Vagina (tissue), 2 donors: ENCODE measurements around the gene NIPAL4. TPM values are rescaled to one million over a fixed set of nuclear protein-coding genes. Genes with fewer than 3 reads are reported as not detected.

Experiments used
- DNase-seq, 2 donors: peaks; one replicate each; pipeline ENCODE4 v3.0.0-alpha.2; 2017; ENCODE audit errors: extremely low spot score in 2 of 2
- H3K27ac ChIP-seq: fragments of 200-600 bp; sonication (generic); one replicate; pipeline ENCODE4 v1.5.1; 2019
- H3K27me3 ChIP-seq: fragments of 200-600 bp; sonication (generic); one replicate; pipeline ENCODE4 v1.5.1; 2019
- H3K36me3 ChIP-seq, 2 donors: fragments of 200-600 bp; sonication (generic); one replicate each; pipeline ENCODE4 v1.5.1; 2017 to 2019
- H3K4me1 ChIP-seq: fragments of 200-600 bp; sonication (generic); one replicate; pipeline ENCODE4 v1.5.1; 2019
- H3K4me3 ChIP-seq, 2 donors: fragments of 200-600 bp; sonication (generic); 1 replicate in 1 of 2; 2 replicates in 1 of 2; pipeline ENCODE4 v1.5.1; 2016 to 2019
- H3K9me3 ChIP-seq: fragments of 200-600 bp; sonication (generic); one replicate; pipeline ENCODE4 v1.5.1; 2019
- CTCF ChIP-seq, 3 experiments: fragments of 450-650 bp in 2 of 3; fragments of 200-600 bp in 1 of 3; sonication (generic) in 1 of 3; IDR thresholded peaks; one replicate each; pipeline ENCODE4 v1.5.1; 2017 to 2019; ENCODE audit warnings: antibody characterized with exemption in 3 of 3, mild to moderate bottlenecking in 2 of 3, moderate library complexity in 2 of 3
- POLR2A ChIP-seq, 2 donors: fragments of 450-650 bp; IDR thresholded peaks; one replicate each; pipeline ENCODE4 v1.6.1; 2017; ENCODE audit warnings: antibody characterized with exemption in 2 of 2, mild to moderate bottlenecking in 2 of 2, moderate library complexity in 2 of 2
- POLR2AphosphoS5 ChIP-seq, 2 donors: sonication (generic); formaldehyde crosslinking; IDR thresholded peaks; one replicate each; pipeline ENCODE4 v1.9.0; 2017; ENCODE audit warnings: antibody characterized with exemption in 2 of 2, mild to moderate bottlenecking in 2 of 2, low read depth in 1 of 2; ENCODE audit not compliant: insufficient read depth in 1 of 2
- intact Hi-C: fragments of 100-400 bp; cut with DNase I; formaldehyde crosslinking; loops from one replicate; pipeline ENCODE4 v1.15.1; 2023
- total RNA-seq: library from RNA; depleted of rRNA; stranded (reverse); fragments of >200 nt; gene quantifications from one replicate; pipeline ENCODE4 v1.2.3, GENCODE V29; 2016

Gene NIPAL4
- total RNA-seq, 1 donor from 2014 or later: 12.0 TPM

GRCh38 chr5:157434096-157434495 is 25.9 kb upstream of the NIPAL4 start:
- DNase-seq: no peak
- intact Hi-C loops: loop anchor here (5.0 kb wide), 1 partner anchor 283 kb away; no protein-coding TSS in a partner anchor
- H3K27ac ChIP-seq: no peak overlapping the region
- H3K9me3 ChIP-seq: no peaks in the 10 kb centered on the region
- TF ChIP-seq CTCF (IDR thresholded peaks at IDR 0.05): no peak
- no peak for TF ChIP-seq POLR2A (IDR thresholded peaks at IDR 0.05)
- no peak for TF ChIP-seq POLR2AphosphoS5 (IDR thresholded peaks at IDR 0.05; ENCODE audit: insufficient read depth in 1 of 2, low read depth in 1 of 2)
- H3K4me3 ChIP-seq: no peak overlapping the region
- H3K36me3 ChIP-seq: no peaks in the 10 kb centered on the region
- no peaks in the 10 kb centered on the region for H3K4me1 ChIP-seq
- H3K27me3 ChIP-seq: no peaks in the 10 kb centered on the region

GRCh38 chr5:157443041-157443549 is 16.9 kb upstream of the NIPAL4 start:
- Histone ChIP-seq H3K36me3 (no peaks in the 10 kb centered on the region), H3K9me3 (no peaks in the 10 kb centered on the region), H3K4me3 (no peak overlapping the region), H3K27me3 (no peaks in the 10 kb centered on the region), H3K4me1 (no peaks in the 10 kb centered on the region), H3K27ac (no peak overlapping the region)
- no peak for DNase-seq
- TF ChIP-seq POLR2A (IDR thresholded peaks at IDR 0.05) (no peak), POLR2AphosphoS5 (IDR thresholded peaks at IDR 0.05; ENCODE audit: insufficient read depth in 1 of 2, low read depth in 1 of 2) (no peak), CTCF (IDR thresholded peaks at IDR 0.05) (no peak)
- intact Hi-C loops: no loop called here

GRCh38 chr5:157444224-157444623 is 15.8 kb upstream of the NIPAL4 start:
- H3K27me3 ChIP-seq: no peaks in the 10 kb centered on the region
- H3K4me3 ChIP-seq: no peak overlapping the region
- no peaks in the 10 kb centered on the region for H3K9me3 ChIP-seq
- TF ChIP-seq POLR2A (IDR thresholded peaks at IDR 0.05) (no peak), POLR2AphosphoS5 (IDR thresholded peaks at IDR 0.05; ENCODE audit: insufficient read depth in 1 of 2, low read depth in 1 of 2) (no peak), CTCF (IDR thresholded peaks at IDR 0.05) (no peak)
- H3K36me3 ChIP-seq: no peaks in the 10 kb centered on the region
- intact Hi-C loops: no loop called here
- H3K27ac ChIP-seq: no peak overlapping the region
- no peak for DNase-seq
- H3K4me1 ChIP-seq: peaks cover 5% of the 10 kb centered on the region

GRCh38 chr5:157445745-157446411 is 14.1 kb upstream of the NIPAL4 start:
- no peak for DNase-seq
- Histone ChIP-seq H3K4me1 (peaks cover 13% of the 10 kb centered on the region), H3K27ac (no peak overlapping the region), H3K36me3 (no peaks in the 10 kb centered on the region), H3K4me3 (no peak overlapping the region), H3K27me3 (no peaks in the 10 kb centered on the region), H3K9me3 (no peaks in the 10 kb centered on the region)
- intact Hi-C loops: no loop called here
- TF ChIP-seq POLR2A (IDR thresholded peaks at IDR 0.05) (no peak), POLR2AphosphoS5 (IDR thresholded peaks at IDR 0.05; ENCODE audit: insufficient read depth in 1 of 2, low read depth in 1 of 2) (no peak), CTCF (IDR thresholded peaks at IDR 0.05) (no peak)

GRCh38 chr5:157446412-157446935 is 13.5 kb upstream of the NIPAL4 start:
- no peaks in the 10 kb centered on the region for H3K27me3 ChIP-seq
- no peak for DNase-seq
- no peaks in the 10 kb centered on the region for H3K36me3 ChIP-seq
- intact Hi-C loops: no loop called here
- H3K4me3 ChIP-seq: no peak overlapping the region
- TF ChIP-seq CTCF (IDR thresholded peaks at IDR 0.05) (no peak), POLR2AphosphoS5 (IDR thresholded peaks at IDR 0.05; ENCODE audit: insufficient read depth in 1 of 2, low read depth in 1 of 2) (no peak), POLR2A (IDR thresholded peaks at IDR 0.05) (no peak)
- no peaks in the 10 kb centered on the region for H3K9me3 ChIP-seq
- H3K27ac ChIP-seq: no peak overlapping the region
- H3K4me1 ChIP-seq: peaks cover 13% of the 10 kb centered on the region
